Omental fat pad (tissue), 4 donors: ENCODE results near the gene PFKFB4. TPM values are rescaled to one million over a fixed set of nuclear protein-coding genes. Genes with fewer than 3 reads are reported as not detected.

ENCODE experiments used
- ATAC-seq: fragments of 150-250 bp; one replicate; pipeline ENCODE4 v1.9.1; 2016; ENCODE audit warnings: mild to moderate bottlenecking, moderate library complexity; ENCODE audit not compliant: low FRiP score
- DNase-seq: peaks from one replicate; pipeline ENCODE4 v3.0.0-alpha.2; 2019; ENCODE audit warnings: low spot score
- total RNA-seq, 4 donors: library from RNA; depleted of rRNA; stranded (reverse); fragments of >200 nt; gene quantifications; one replicate each; pipeline ENCODE4 v1.1.0, GENCODE V29; 2016
- TF ChIP-seq, protein P1 (sequence below), 3 donors: fragments of 450-650 bp; IDR thresholded peaks; one replicate each; pipeline ENCODE4 v1.5.1; 2016 to 2017; ENCODE audit warnings: antibody characterized with exemption in 3 of 3, mild to moderate bottlenecking in 3 of 3, moderate library complexity in 2 of 3

Gene PFKFB4
- total RNA-seq, 4 donors from 2014 or later: 1.9 to 16.2 (median 3.2) TPM

DNA sequence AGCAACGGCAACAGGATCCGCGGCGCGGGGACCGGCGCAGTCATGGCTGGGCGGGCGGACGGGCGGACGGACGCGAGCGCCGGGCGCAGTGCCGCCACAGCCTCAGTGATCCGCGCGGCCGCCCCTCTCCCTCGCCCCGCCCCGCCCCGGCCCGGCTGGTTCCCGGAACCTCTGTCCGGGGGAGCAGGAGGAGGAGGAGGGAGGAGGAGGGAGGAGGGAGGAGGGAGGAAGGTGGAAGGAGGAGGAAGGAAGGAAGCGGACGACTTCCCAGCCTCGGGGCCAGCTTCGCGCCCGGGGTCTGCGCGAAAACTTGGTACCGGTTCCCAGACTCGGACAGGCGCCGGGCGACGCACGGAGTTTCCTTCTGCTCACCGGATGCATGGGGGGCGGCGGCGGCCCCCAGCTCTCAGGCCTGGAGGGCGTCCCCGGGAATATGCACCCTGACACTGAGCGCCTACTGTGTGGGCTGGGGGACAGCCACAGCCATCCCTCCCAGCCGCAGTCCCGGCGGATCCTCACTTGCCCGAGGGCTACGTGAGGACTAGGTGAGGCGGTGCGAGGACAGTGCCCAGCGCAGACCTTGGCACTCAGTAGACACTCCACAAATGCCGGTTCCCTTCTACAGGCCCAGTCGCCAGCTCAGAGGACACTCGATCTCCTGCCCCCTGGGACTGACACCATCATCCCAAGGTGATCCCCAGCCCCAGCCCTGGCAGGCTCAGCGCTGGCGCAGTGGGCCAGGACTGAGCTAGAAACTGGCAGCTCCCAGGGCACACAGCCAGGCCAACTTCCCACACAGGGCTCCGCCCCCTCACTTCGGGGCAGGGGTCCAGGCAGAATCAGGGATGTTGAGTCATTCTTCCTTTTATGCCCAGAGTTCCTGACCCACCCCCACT, 52.3 kb downstream of the PFKFB4 start, which contains the start of gene SHISA5:
TSS of gene SHISA5 (minus strand) at position 124 of the 896 bp plus-strand sequence. CDS start at position 44, 80 bp downstream.
- peak; percentile 63 for ATAC-seq
- TF ChIP-seq, protein P1, sequence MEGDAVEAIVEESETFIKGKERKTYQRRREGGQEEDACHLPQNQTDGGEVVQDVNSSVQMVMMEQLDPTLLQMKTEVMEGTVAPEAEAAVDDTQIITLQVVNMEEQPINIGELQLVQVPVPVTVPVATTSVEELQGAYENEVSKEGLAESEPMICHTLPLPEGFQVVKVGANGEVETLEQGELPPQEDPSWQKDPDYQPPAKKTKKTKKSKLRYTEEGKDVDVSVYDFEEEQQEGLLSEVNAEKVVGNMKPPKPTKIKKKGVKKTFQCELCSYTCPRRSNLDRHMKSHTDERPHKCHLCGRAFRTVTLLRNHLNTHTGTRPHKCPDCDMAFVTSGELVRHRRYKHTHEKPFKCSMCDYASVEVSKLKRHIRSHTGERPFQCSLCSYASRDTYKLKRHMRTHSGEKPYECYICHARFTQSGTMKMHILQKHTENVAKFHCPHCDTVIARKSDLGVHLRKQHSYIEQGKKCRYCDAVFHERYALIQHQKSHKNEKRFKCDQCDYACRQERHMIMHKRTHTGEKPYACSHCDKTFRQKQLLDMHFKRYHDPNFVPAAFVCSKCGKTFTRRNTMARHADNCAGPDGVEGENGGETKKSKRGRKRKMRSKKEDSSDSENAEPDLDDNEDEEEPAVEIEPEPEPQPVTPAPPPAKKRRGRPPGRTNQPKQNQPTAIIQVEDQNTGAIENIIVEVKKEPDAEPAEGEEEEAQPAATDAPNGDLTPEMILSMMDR (IDR thresholded peaks at IDR 0.05): no peak
- DNase-seq: peak; percentile 74

DNA sequence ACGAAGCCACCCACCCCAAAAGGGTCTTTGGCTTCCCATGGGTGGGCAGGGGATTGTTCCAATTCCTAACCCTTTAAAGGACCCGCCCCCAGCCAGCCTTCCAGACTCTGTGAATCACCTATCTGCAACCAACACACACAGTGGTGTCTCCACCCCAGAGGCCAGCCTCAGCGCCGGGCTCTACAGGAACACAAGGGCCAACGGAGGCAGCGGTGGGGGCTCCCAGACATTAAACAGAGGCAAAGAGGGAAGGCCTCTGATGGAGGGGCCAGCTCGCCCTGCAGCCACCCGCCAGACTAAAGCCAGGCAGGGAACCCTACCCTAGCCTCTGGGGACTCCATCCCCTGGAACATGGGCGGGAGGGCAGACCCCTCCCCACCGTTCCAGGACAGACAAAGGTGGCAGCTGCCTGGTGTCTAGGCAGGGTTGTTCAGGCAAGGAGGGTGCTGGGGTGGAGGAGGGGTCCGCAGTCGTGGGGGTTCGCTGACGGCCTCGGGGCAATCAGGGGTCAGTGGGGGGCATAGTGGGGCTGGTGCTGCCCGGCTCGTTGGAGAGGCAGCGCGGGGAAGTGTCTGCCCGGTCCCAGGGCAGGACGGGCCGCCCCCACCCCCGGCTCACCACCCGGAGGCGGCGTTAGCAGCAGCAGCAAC, 53.1 kb downstream of the PFKFB4 start:
- ATAC-seq (peak; percentile 65), DNase-seq (peak; percentile 50)
- TF ChIP-seq, protein P1 (IDR thresholded peaks at IDR 0.05): no peak

DNA sequence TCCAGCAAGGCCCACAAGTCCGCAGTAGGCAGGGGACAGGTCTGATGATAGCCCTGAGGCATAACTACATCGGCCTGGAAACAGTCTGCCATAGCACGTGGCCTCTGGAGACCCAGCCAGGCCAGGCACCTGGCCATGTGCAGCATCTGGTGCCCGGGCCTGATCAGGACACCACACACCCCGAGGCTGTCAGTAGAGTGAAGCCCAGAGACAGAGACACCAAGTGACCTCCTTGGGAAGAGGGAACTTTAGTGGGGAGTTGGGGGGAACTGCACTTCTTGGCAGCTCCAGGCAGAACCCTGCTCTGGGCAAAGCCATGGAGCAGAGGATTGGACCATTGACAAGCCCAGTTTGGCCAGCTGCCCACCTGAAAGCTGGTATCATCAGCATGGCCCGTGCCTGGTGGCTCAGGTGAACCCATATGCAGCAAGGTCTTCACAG, 53.9 kb downstream of the PFKFB4 start:
- DNase-seq (peak; percentile 28), ATAC-seq (peak; percentile 3)
- TF ChIP-seq, protein P1 (IDR thresholded peaks at IDR 0.05): no peak

DNA sequence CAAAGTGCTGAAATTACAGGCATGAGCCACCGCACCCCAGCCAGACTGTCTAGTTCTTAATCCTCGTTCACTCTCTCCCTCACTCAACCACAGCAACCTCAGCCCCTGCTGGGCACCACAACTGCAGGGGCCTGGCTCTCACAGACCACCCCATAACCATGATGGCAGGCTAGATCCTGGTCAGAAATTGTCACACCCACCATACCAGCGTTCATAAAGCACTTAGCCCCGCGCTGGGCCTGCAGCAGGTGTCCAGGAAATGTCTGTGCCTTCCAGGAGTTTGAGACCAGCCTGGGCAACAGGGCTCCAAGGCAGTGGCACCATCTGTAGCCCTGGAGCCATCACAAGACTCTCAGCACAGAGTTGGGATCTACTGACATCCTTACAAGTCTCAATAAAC, 54.5 kb downstream of the PFKFB4 start:
- DNase-seq (no peak), ATAC-seq (no peak)
- TF ChIP-seq, protein P1 (IDR thresholded peaks at IDR 0.05): no peak

DNA sequence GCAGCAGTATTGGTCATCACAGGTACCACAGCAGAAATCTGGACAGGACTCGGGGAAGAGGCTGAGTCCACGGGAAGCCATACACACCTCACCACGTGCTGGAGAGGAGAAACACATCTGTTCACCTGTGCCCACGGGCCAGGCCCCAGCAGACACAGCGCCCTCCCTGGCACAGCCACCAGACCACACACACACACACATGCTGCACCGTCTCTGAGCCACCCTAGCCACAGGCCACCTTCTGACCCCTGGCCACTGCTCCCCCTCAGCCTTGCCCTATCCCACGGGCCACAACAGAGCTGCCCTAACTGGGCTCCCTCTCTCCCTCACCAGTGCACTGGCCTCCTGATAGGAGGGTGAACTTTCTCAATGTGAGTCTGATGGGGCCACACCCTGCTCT, 55.4 kb downstream of the PFKFB4 start:
- no peak for ATAC-seq
- TF ChIP-seq, protein P1 (IDR thresholded peaks at IDR 0.05): no peak
- no peak for DNase-seq

DNA sequence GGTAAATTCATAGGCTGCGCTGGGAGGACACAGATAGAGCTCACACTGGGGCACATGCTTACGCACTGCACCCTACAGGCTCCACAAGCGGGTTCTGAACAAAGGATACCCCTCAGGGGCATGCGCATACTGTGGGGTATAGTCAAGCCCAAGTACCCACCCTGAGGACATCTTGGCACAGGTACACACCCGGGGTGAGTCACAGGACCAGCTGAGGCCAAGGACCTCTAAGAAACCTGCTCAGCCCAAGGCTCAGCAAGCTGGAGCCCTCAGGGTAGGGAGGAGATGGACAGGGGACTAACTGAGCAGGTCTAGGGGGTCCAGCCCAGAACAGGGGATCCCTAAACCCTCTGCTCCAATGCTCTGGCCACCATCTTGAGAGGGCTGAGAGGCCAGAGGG, 55.9 kb downstream of the PFKFB4 start:
- DNase-seq (no peak), ATAC-seq (no peak)
- TF ChIP-seq, protein P1 (IDR thresholded peaks at IDR 0.05): no peak
